Hematopoietic multipotent progenitor cell treated with erythropoietin and hydrocortisone succinate and interleukin-3 and kit ligand, for 8 days (in vitro differentiated cells): ENCODE measurements around the gene CEACAM7.
A peak's percentile ranks its signal among the peaks of the same experiment; 100 is the strongest.
"Not testable (repeated sequence)": the region's sequence is repeated elsewhere in the genome, so short reads cannot be mapped to it uniquely, and the experiment has no call there.

Experiments
- DNase-seq: peaks from one replicate; pipeline ENCODE4 v3.0.0-alpha.2; 2015

Gene CEACAM7

DNA sequence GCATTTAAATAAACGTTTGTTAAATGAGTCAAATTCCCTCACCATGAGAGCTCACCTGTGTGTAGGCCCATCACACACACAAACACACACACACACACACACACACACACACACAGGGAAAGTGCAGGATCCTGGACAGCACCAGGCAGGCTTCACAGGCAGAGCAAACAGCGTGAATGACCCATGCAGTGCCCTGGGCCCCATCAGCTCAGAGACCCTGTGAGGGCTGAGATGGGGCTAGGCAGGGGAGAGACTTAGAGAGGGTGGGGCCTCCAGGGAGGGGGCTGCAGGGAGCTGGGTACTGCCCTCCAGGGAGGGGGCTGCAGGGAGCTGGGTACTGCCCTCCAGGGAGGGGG lies 11.9 kb upstream of the CEACAM7 start:
- no peak for DNase-seq

DNA sequence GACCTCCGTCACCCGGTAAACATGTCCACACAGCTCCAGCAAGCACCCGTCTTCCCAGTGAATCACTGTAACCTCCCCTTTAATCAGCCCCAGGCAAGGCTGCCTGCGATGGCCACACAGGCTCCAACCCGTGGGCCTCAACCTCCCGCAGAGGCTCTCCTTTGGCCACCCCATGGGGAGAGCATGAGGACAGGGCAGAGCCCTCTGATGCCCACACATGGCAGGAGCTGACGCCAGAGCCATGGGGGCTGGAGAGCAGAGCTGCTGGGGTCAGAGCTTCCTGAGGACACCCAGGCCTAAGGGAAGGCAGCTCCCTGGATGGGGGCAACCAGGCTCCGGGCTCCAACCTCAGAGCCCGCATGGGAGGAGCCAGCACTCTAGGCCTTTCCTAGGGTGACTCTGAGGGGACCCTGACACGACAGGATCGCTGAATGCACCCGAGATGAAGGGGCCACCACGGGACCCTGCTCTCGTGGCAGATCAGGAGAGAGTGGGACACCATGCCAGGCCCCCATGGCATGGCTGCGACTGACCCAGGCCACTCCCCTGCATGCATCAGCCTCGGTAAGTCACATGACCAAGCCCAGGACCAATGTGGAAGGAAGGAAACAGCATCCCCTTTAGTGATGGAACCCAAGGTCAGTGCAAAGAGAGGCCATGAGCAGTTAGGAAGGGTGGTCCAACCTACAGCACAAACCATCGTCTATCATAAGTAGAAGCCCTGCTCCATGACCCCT lies 11.3 kb upstream of the CEACAM7 start:
- DNase-seq = no peak

DNA sequence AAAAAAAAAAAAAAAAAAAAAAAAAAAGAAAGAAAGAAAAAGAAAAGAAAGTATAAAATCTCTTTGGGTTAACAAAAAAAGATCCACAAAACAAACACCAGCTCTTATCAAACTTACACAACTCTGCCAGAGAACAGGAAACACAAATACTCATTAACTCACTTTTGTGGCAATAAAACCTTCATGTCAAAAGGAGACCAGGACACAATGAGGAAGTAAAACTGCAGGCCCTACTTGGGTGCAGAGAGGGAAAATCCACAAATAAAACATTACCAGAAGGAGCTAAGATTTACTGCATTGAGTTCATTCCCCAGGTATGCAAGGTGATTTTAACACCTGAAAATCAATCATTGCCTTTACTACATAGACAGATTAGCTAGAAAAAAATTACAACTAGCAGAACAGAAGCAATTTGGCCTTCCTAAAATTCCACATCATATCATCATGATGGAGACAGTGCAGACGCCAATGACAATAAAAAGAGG lies 10.7 kb upstream of the CEACAM7 start:
- DNase-seq = no peak

DNA sequence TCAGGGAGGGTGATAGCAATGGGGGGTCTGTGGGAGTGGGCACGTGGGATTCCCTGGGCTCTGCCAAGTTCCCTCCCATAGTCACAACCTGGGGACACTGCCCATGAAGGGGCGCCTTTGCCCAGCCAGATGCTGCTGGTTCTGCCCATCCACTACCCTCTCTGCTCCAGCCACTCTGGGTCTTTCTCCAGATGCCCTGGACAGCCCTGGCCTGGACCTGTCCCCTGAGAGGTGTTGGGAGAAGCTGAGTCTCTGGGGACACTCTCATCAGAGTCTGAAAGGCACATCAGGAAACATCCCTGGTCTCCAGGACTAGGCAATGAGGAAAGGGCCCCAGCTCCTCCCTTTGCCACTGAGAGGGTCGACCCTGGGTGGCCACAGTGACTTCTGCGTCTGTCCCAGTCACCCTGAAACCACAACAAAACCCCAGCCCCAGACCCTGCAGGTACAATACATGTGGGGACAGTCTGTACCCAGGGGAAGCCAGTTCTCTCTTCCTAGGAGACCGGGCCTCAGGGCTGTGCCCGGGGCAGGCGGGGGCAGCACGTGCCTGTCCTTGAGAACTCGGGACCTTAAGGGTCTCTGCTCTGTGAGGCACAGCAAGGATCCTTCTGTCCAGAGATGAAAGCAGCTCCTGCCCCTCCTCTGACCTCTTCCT lies 9.3 kb upstream of the CEACAM7 start:
- DNase-seq = no peak

DNA sequence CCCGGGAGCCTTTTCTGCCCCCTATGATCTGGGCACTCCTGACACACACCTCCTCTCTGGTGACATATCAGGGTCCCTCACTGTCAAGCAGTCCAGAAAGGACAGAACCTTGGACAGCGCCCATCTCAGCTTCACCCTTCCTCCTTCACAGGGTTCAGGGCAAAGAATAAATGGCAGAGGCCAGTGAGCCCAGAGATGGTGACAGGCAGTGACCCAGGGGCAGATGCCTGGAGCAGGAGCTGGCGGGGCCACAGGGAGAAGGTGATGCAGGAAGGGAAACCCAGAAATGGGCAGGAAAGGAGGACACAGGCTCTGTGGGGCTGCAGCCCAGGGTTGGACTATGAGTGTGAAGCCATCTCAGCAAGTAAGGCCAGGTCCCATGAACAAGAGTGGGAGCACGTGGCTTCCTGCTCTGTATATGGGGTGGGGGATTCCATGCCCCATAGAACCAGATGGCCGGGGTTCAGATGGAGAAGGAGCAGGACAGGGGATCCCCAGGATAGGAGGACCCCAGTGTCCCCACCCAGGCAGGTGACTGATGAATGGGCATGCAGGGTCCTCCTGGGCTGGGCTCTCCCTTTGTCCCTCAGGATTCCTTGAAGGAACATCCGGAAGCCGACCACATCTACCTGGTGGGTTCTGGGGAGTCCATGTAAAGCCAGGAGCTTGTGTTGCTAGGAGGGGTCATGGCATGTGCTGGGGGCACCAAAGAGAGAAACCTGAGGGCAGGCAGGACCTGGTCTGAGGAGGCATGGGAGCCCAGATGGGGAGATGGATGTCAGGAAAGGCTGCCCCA lies 8.5 kb upstream of the CEACAM7 start:
- peak; percentile 18 for DNase-seq

DNA sequence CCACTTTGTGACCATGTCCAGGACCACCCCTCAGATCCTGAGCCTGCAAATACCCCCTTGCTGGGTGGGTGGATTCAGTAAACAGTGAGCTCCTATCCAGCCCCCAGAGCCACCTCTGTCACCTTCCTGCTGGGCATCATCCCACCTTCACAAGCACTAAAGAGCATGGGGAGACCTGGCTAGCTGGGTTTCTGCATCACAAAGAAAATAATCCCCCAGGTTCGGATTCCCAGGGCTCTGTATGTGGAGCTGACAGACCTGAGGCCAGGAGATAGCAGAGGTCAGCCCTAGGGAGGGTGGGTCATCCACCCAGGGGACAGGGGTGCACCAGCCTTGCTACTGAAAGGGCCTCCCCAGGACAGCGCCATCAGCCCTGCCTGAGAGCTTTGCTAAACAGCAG lies 7.7 kb upstream of the CEACAM7 start:
- no peak for DNase-seq

DNA sequence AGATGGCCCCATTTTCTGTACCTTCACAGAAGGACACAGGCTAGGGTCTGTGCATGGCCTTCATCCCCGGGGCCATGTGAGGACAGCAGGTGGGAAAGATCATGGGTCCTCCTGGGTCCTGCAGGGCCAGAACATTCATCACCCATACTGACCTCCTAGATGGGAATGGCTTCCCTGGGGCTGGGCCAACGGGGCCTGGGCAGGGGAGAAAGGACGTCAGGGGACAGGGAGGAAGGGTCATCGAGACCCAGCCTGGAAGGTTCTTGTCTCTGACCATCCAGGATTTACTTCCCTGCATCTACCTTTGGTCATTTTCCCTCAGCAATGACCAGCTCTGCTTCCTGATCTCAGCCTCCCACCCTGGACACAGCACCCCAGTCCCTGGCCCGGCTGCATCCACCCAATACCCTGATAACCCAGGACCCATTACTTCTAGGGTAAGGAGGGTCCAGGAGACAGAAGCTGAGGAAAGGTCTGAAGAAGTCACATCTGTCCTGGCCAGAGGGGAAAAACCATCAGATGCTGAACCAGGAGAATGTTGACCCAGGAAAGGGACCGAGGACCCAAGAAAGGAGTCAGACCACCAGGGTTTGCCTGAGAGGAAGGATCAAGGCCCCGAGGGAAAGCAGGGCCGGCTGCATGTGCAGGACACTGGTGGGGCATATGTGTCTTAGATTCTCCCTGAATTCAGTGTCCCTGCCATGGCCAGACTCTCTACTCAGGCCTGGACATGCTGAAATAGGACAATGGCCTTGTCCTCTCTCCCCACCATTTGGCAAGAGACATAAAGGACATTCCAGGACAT lies 7.0 kb upstream of the CEACAM7 start:
- no peak for DNase-seq

DNA sequence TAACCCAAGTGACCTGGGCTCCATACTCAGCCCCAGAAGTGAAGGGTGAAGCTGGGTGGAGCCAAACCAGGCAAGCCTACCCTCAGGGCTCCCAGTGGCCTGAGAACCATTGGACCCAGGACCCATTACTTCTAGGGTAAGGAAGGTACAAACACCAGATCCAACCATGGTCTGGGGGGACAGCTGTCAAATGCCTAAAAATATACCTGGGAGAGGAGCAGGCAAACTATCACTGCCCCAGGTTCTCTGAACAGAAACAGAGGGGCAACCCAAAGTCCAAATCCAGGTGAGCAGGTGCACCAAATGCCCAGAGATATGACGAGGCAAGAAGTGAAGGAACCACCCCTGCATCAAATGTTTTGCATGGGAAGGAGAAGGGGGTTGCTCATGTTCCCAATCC lies 6.1 kb upstream of the CEACAM7 start:
- no peak for DNase-seq

DNA sequence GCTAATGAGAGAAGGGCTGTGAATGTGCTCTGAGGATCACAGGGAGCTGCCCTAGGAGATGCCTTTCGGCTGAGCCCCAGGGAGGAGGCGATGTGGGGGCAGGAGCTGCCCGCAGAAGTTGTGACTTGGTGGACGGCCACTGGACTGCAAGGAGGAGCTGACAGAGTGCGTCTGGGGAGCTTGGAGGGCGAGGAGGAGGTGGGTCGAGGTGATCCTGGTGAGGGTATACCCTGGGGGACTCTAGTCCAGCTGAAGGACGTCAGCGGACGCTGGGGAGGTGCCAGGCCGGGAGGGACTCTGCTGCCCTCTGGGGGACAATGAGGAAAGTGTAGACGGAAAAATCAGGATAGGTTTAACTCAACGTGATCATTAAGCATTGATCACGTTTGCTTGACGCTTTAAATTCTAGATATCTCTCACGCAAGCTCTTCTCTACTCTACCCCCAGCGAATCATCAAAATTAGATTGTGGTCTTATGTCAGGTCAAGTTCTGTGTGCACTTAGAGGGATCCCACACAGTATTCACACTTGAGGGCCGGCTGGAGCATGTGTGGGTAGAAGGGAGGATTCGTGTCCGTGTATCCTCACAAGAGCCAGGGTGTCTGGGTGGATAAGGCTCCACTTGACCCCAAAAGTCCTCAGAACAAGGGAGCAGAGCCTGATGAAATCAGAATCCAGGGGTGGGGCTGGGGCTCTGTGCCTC lies 3.3 kb upstream of the CEACAM7 start:
- peak; percentile 14 for DNase-seq

DNA sequence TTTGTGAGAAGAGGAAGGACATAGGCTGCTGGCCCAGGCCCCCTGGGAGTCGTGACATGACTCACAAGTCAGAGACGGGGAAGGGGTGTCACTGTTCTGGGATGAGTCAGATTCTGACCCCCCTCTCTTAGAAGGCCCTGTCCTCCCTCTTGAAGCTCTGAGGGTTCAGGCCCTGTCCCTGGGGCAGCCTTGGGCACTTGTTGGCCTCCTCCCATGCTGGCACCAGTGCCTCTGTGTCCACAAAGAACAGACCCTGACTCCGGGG lies 2.7 kb upstream of the CEACAM7 start:
- DNase-seq = no peak

DNA sequence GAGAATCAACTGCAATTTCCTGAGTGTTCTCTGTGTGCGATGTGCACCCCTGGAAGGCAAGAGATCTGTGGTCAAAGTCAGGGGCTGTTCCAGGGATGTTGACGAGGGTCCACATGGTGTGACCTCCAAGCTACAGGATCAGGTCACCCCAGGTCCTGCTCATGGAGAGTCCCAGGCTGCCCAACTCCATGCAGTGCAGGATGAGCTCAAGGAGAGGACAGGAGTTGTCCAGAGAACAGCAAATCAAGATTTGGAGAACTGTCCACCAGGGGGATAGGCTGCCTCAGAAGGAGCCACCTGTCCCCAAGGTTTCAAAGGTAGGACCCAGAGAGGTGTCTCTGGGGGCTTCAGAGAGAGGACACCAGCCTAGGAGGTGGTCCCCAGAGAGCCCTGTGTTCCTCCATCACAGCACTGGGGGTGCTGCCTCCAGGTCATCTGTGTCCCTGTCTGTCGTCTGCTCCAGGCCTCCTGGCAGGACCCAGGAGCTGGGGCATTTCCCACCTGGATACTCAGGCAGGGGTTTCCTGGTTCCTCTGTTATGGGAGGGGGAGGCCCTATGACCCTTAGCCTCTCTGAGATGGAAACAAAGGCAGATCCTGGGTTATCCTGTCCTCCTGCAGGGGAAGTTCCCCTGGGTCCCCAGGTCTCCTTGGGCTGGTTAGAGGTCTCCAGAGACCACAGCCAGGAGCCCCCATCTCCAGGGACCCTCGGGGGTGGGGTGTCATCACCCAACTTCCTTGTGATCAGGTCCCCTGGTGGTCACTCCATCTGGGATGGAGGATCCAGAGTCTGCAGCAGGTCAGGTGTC lies 2.1 kb upstream of the CEACAM7 start:
- DNase-seq = no peak

DNA sequence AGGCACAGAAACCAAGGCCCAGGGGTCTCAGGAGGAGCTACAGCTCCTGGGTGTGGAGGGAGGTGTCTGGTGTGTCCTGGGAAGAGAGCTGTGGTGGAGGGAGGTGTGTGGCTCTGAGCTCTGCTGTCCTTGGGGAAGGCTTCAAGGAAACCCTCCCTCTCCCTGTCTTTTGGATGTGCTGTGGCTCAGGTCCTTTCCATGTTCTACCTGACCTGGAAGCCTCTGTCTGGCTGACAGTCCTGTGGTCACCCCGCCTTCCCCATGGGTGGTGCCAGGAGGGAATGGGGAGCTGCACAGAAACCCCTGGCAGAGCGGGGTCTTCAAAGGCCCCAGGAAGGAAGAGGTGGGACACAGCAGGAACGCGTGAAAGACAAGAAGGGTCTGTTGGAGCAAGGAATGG lies 617 bp upstream of the CEACAM7 start:
- DNase-seq = no peak

DNA sequence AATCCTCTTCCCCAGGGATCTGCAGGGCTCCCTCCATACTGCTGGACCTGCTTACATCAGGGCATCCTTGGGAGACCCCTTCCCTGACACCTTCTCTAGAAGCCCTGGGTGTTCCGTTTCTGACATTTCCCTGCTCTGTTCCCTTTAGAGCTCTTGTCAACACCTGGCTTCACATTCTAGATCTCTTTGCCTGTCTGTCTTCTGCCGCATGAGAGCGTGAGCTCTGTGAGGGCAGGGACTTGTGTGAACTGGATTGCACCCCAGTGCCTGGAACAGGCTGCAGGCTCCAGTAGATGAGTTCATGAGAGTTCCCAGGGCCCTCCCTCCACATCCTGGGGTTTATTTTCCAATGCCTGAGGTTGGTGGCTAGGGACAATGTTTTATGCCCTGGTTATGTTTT lies 651 bp downstream of the CEACAM7 start:
- DNase-seq = no peak

DNA sequence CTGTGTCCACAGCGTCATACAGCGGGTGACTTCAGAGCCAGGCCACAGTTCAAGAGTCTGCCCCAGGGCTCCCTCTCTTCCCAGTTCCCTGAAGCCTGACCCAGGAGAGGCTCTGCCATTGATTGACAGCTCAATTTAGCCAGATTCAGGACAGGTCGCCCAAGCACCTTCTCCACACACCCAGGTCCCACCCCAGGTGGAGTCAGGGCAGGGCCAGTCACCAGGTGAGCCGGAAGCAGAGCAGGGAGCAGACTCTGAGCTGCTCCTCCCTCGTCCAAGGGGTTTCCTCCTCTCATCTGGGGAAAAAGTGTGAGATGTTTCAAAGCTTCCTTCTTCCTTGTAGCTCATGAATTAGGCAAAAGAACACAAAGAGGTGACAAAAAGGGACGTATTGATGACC lies 5.6 kb downstream of the CEACAM7 start:
- DNase-seq = no peak

DNA sequence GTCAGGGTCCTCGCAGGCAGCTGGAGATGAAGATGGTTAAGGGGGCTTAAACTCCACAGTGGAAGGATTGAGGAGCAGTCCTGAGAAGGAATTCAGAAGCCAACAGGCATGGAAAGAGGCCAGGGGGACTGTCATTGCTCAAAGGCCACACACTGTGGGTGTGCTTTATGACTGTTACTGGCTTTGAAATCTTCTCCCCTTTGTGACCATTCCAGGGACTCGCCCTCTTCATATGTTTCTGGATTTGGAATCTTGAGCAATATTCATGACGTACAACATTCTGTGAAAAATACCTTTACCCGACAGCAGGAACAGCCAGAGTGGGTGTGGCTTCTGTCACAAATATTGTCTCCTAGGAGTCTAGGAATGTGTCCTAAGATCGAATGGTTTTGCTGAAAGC lies 16.6 kb downstream of the CEACAM7 start:
- no peak for DNase-seq

DNA sequence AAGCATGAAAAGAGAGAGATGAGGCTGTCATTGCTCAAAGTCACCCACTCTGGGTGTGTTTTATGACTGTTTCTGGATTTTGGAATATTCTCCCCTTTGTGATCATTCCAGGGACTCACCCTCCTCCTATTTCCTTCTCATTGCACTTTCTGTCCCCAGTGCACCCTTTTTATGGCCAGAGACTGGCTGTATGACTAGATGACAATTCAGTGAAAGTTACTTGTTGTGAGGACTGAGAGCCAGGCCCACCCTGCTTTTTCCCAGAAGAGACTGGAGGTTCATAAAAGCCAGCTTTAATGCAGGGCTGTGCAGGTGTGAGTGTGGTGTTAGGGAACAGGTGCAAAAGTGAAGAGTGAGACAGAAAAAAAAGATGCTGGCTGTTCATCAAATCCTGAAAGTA lies 17.3 kb downstream of the CEACAM7 start:
- DNase-seq = no peak

DNA sequence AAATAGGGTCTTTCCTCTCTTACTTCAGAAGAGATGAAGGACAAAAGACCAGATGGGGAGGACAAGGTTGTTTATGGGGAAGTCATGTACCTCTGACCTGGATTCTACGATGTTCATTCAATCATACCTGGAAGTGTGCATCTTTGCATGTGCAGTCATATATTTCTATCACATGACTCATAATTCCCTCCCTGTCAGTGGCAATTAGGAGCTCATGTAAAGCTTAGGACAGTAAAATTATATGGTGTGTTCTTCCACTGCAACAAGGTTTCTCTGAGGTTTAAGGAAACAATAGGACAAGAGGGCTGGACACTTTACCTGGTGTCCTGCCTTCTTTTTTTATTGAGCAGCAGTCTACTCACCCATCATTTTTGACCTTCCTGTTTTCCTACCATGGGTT lies 19.8 kb downstream of the CEACAM7 start:
- no peak for DNase-seq

DNA sequence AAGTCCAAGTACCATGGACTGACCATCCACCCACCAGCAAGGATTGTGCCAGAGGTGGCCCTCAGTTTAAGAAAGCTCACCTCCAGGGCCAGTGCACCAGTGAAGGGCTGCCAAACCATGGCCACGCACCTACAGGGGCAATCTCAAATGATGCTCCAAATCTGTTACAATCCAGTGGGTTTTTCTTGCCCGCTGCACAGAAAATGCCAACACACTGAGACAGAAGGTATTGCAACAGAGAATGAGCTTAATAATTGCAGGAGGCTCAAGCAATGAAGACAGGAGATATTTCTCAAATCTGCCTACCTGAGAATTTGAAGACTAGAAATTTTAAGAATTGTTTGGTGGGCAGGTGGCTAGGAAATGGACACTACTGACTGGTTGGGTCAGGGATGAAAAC lies 22.0 kb downstream of the CEACAM7 start:
- DNase-seq = no peak

DNA sequence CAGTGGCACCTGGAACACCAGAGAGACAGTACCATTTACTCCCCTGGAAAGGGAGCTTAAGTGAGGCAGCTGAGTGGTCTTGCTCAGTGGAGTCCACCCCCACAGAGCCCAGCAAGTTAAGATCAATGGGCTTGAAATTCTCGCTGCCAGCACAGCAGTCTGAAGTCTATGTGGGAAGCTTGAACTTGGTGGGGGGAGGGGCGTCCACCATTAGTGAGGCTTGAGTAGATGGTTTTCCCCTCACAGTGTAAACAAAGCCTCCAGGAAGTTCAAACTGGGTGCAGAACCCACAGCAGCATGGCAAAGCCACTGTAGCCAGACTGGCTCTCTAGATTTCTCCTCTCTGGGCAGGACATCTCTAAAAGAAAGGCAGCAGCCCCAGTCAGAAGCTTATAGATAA lies 30.9 kb downstream of the CEACAM7 start:
- no peak for DNase-seq

DNA sequence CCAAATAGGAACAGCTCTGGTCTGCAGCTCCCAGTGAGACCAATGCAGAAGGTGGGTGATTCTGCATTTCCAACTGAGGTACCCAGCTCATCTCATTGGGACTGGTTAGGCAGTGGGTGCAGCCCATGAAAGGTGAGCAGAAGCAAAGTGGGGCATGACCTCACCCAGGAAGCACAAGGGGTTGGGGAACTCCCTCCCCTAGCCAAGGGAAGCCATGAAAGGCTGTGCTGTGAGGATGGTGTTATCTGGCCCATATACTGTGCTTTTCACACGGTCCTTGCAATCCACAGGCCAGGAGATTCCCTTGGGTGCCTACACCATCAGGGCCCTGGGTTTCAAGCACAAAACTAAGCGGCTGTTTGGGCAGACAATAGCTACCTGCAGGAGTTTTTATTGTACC lies 31.3 kb downstream of the CEACAM7 start:
- not testable (repeated sequence) for DNase-seq

DNA sequence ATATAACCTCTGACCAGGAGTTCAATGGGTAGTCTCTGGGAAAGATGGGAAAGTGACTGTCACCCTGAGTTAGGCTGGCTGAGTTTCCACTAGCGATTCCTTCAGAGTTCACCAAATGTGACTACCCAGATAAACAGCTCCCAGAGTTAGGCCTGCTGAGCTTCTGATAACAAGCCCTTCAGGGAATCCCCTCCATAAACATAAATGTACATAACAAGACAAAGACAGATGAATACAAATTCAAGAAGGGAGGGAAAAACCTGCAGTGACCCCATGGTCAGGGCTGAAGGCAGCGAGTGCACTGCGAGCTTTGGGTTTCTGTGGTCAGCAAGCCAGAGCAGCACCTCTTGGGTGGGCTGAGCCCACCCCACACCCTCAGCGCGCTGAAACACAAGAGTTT lies 35.8 kb downstream of the CEACAM7 start:
- no peak for DNase-seq

DNA sequence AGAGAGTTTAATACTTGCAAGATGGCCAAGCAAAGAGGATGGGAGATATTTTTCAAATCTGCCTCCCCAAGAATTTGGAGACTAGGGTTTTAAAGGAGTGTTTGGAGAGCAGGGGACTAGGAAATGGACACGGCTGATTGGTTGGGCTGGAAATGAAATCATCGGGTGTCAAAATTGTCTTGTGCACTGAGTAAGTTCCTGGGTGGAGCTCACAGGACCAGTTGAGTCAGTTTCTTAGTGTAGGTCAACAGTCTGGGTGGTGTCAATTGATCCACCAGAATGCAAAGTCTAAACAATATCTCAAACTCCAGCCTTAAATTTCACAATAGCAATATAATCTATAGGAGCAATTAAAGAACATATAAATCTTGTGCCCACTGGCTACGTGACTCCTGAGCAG lies 38.2 kb downstream of the CEACAM7 start:
- DNase-seq = no peak
